C4-2B (cell line): ENCODE data around the gene MCEMP1.

Source experiments
- CTCF ChIP-seq: fragments of 450-650 bp; conservative IDR thresholded peaks from 2 replicates; pipeline ENCODE4 v1.5.1; 2017; ENCODE audit warnings: mild to moderate bottlenecking
- ZFX ChIP-seq: fragments of 450-650 bp; IDR thresholded peaks from 2 replicates; pipeline ENCODE4 v1.6.1; 2017

GRCh38 chr19:7679771-7680605, 3.1 kb downstream of the MCEMP1 start:
- TF ChIP-seq CTCF (no peak), ZFX (no peak)
